Measurements from ENCODE around the gene CSNK2A1.

CSNK2A1 gene

GRCh38 chr20:543369-544152, at the start of gene CSNK2A1:
TSS of gene CSNK2A1 (minus strand) at chr20:543790. CDS start at chr20:508551, 35,239 bp downstream.
- DNase-seq (ENCODE audit: low read depth in 2 of 2) = peak; percentile 96 to 97
- no peak for TF ChIP-seq CTCF (IDR thresholded peaks at IDR 0.05; ENCODE audit: low read depth, low read length)
- peak within 1 kb of the TSS; percentile 97 to 99 for H3K4me3 ChIP-seq (replicated peaks in 1 of 2; ENCODE audit: low read depth in 2 of 2, low read length in 2 of 2)

- H3K4me3 ChIP-seq (replicated peaks in 1 of 2; ENCODE audit: low read depth in 2 of 2, low read length in 2 of 2) = no peak overlapping the region
- TF ChIP-seq CTCF (IDR thresholded peaks at IDR 0.05; ENCODE audit: low read depth, low read length) = no peak
- no peak for DNase-seq (ENCODE audit: low read depth in 2 of 2)
These were observed 48.9 kb upstream of the CSNK2A1 start for GRCh38 chr20:592506-592905.

- DNase-seq (ENCODE audit: low read depth in 2 of 2) = no peak
- TF ChIP-seq CTCF (IDR thresholded peaks at IDR 0.05; ENCODE audit: low read depth, low read length) = no peak
- no peak overlapping the region for H3K4me3 ChIP-seq (replicated peaks in 1 of 2; ENCODE audit: low read depth in 2 of 2, low read length in 2 of 2)
These were observed 48.4 kb upstream of the CSNK2A1 start for GRCh38 chr20:591941-592340.

- no peak overlapping the region for H3K4me3 ChIP-seq (replicated peaks in 1 of 2; ENCODE audit: low read depth in 2 of 2, low read length in 2 of 2)
- DNase-seq (ENCODE audit: low read depth in 2 of 2) = peak in 1 of 2 donors; percentile 10
- TF ChIP-seq CTCF (IDR thresholded peaks at IDR 0.05; ENCODE audit: low read depth, low read length) = no peak
These were observed 45.5 kb upstream of the CSNK2A1 start for GRCh38 chr20:588932-589672.

- TF ChIP-seq CTCF (IDR thresholded peaks at IDR 0.05; ENCODE audit: low read depth, low read length) = no peak
- H3K4me3 ChIP-seq (replicated peaks in 1 of 2; ENCODE audit: low read depth in 2 of 2, low read length in 2 of 2) = no peak overlapping the region
- no peak for DNase-seq (ENCODE audit: low read depth in 2 of 2)
These were observed 44.9 kb upstream of the CSNK2A1 start for GRCh38 chr20:588476-588875.

- H3K4me3 ChIP-seq (replicated peaks in 1 of 2; ENCODE audit: low read depth in 2 of 2, low read length in 2 of 2) = no peak overlapping the region
- no peak for DNase-seq (ENCODE audit: low read depth in 2 of 2)
- no peak for TF ChIP-seq CTCF (IDR thresholded peaks at IDR 0.05; ENCODE audit: low read depth, low read length)
These were observed 41.3 kb upstream of the CSNK2A1 start for GRCh38 chr20:584971-585301.

Measured in cardiac fibroblast (primary cell).